Limb (tissue), 2 donors: ENCODE data around the gene TSC2.
"Not testable (repeated sequence)": the region's sequence is repeated elsewhere in the genome, so short reads cannot be mapped to it uniquely, and the experiment has no call there.

Experiments
- DNase-seq, 2 donors: peaks; one replicate each; pipeline ENCODE4 v3.0.0-alpha.2; 2016; ENCODE audit errors: extremely low spot score in 2 of 2

The TSC2 gene

GRCh38 chr16:2009791-2010510, 37.8 kb upstream of the TSC2 start, which contains the start of gene ZNF598:
TSS of gene ZNF598 (minus strand) at chr16:2009821.
- peak; percentile 88 to 89 for DNase-seq

GRCh38 chr16:2011726-2012125, 36.1 kb upstream of the TSC2 start:
- DNase-seq: not testable (repeated sequence)

DNA sequence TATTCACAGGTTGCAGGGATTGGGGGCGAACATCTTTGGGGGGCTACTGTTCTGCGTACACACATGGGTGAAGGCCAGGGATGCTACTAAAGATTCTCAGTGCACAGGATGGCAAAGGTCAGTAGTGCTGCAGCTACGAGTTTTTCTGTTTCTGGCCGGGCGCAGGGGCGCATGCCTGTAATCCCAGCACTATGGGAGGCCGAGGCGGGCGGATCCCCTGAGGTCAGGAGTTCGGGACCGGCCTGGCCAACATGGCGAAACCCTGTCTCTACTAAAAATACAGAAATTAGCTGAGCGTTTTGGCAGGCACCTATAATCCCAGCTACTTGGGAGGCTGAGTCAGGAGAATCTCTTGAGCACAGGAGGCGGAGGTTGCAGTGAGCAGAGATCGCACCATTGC, 34.3 kb upstream of the TSC2 start:
- no peak for DNase-seq

DNA sequence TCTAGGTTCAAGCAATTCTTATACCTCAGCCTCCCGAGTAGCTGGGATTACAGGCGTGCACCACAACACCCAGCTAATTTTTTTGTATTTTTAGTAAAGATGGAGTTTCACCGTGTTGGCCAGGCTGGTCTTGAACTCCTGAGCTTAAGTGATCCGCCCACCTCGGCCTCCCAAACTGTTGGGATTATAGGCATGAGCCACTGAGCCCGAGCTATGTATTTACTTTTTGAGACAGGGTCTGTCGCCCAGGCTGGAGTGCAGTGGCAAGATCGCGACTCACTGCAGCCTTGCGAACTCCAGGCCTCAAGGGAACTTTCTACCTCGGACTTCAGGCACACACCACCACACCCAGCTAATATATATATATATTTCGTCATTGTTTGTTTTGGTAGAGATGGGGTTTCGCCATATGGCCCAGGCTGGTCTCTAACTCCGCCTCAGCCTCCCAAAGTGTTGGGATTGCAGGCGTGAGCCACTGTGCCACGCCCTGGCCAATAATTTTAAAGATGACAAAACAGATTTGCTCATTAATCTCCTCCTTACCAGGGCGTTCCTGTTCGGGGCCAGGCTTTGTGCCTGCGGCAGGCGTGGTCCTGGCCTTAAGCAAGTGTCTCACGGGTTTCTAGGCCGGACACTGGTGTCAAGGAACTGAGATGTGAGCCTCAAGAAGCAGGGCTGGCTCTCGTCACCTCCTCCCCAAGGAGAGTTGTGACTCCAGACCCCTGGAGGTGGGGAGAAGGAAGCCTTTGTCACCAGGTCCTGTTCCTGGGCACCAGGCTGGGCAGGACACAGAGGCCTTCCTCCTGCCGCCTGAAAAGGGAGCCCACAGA, 32.5 kb upstream of the TSC2 start:
- DNase-seq: no peak

DNA sequence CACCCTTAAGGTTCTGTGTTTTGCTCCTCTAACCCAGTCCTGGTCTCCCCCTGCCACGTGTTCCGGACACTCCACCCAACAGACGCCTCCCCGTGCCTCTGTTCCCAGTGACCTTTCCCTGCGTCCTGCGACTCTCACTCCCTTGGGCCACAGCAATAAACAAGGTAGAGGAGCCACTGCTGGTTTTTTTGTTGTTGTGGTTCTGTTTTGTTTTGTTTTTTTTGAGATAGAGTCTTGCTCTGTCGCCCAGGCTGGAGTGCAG, 31.9 kb upstream of the TSC2 start:
- no peak for DNase-seq

DNA sequence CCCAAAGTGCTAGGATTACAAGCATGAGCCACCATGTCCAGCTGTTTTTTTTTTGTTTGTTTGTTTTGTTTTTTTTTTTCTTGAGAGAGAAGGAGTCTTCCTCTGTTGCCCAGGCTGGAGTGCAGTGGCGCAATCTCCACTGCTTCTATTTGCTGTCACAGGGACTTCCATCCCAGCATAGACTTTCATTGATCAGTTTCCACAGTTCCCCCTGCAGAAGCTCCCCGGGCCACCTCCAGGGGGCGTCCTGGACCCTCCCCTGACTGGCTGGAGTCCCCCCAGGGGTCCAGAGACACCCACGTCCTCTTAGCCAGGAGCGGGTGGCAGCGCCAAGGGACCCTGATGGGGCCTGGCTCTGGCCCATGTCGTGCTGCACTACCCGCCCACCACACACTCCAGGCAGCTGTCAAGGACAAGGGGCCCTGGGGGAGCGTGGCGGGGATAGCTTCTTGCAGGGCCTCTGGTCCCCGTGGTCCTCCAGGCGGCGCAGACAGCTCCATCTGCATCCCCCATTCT, 31.3 kb upstream of the TSC2 start:
- DNase-seq: no peak

DNA sequence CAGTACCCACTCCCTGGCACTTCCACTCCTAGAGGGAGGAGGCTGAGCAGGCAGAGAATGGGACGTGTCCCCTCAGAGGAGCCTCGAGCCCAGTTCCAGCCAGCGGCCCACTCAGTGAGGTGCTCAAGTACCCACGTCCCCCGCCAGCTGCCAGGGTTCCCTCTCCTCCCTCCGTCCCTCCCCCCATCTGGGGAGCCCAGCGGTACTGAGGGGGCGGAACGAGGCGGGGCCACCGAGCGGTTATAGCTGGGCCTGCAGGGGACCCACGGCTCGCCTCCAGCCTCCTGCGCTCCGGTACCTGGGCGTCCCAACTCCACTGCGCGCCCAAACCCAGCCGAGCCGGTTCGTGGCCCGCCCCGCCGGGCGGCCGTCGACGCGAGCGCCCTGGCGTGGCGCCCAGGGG, 28.3 kb upstream of the TSC2 start, which contains the start of gene NPW:
Gene NPW (plus strand): TSS at position 268 of the 403 bp plus-strand sequence.
- DNase-seq: peak in 1 of 2 donors; percentile 71

DNA sequence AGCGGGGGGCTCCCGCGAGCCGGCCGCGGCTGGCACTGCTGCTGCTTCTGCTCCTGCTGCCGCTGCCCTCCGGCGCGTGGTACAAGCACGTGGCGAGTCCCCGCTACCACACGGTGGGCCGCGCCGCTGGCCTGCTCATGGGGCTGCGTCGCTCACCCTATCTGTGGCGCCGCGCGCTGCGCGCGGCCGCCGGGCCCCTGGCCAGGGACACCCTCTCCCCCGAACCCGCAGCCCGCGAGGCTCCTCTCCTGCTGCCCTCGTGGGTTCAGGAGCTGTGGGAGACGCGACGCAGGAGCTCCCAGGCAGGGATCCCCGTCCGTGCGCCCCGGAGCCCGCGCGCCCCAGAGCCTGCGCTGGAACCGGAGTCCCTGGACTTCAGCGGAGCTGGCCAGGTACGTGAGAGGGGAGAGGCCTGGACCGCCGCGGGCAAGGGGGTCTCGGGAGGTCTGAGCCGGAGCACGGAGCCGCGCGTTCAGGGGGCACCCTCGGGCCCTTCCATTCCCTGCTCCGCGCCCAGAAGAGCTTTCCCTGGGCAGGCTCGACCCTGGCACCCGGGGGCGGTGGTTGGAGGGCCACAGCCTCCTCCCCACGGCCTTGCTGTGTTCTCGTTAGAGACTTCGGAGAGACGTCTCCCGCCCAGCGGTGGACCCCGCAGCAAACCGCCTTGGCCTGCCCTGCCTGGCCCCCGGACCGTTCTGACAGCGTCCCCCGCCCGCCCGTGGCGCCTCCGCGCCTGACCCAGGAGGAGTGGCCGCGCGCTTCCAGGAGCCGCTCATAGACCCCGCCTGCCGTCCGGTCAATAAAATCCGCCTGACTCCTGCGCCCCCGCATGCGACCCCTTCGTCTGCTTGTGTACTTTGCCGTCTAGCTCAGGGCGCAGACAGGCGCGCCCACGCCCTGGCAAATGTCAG, 27.6 kb upstream of the TSC2 start:
- no peak for DNase-seq

GRCh38 chr16:2022723-2023091, 25.1 kb upstream of the TSC2 start:
- DNase-seq: no peak

- DNase-seq: peak; percentile 90 to 97
Measured at GRCh38 chr16:2023092-2024031, 24.4 kb upstream of the TSC2 start.

DNA sequence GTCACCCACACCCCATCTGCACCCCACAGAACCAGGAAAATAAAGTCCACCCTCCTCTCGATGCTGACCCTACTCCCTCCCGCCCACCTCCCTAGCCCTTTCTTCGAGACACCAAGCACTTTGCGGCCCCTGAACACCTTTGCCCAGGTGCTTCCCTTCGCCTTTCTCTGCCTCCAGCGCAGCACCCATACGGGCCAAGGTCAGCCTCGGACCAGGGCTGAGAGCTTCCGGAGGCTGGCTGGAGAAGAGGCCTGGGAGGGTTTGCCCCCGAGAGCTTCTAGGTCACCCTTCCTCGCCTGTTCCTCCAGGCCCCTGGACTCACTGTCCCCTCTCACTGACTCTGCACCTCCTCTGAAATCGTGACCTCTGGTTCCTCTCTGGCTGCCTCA, 23.8 kb upstream of the TSC2 start:
- DNase-seq: no peak

- peak in 1 of 2 donors; percentile 26 for DNase-seq
Measured at GRCh38 chr16:2025251-2025650, 22.5 kb upstream of the TSC2 start.

- peak in 1 of 2 donors; percentile 39 for DNase-seq
Measured at GRCh38 chr16:2025878-2026460, 21.8 kb upstream of the TSC2 start.

- peak in 1 of 2 donors; percentile 71 for DNase-seq
Measured at GRCh38 chr16:2026461-2027023, 21.2 kb upstream of the TSC2 start, which contains the start of gene NHERF2. TSS of gene NHERF2 (plus strand) at chr16:2026902. CDS start at chr16:2027006, 104 bp downstream.

GRCh38 chr16:2027024-2028010, 20.5 kb upstream of the TSC2 start:
- DNase-seq: peak in 1 of 2 donors; percentile 48

- DNase-seq: no peak
Measured at GRCh38 chr16:2028146-2028545, 19.6 kb upstream of the TSC2 start.

- DNase-seq: no peak
Measured at GRCh38 chr16:2028620-2029220, 19.1 kb upstream of the TSC2 start.

GRCh38 chr16:2029350-2029749, 18.4 kb upstream of the TSC2 start:
- DNase-seq: peak in 1 of 2 donors; percentile 26
